ENCODE results near the gene DNAH8. TPM values are rescaled to one million over a fixed set of nuclear protein-coding genes. Genes with fewer than 3 reads are reported as not detected.

Gene DNAH8
- total and polyA plus RNA-seq, 4 donors: 0.01 to 0.37 (median 0.11) TPM

- no peak overlapping the region for H3K9ac ChIP-seq (ENCODE audit: insufficient read depth in 1 of 2, low read length in 2 of 2)
- DNase-seq: peak in 1 of 3 donors; percentile 6
- H3K4me3 ChIP-seq: no peak overlapping the region
- no peak for ATAC-seq (ENCODE audit: insufficient read depth, low FRiP score)
- H3K27me3 ChIP-seq (ENCODE audit: control insufficient read depth in 3 of 3, insufficient read depth in 3 of 3, low read length in 2 of 3): no peaks in the 10 kb centered on the region
- no peak for TF ChIP-seq CTCF (IDR thresholded peaks at IDR 0.05; ENCODE audit: control extremely low read depth, extremely low read depth)
- H3K9me3 ChIP-seq (ENCODE audit: control insufficient read depth in 4 of 4, insufficient read depth in 3 of 4, low read length in 3 of 4): no peaks in the 10 kb centered on the region
- peaks cover 5 to 26% (median 15%) of the 10 kb centered on the region in 4 donors for H3K36me3 ChIP-seq (ENCODE audit: control insufficient read depth in 4 of 4, insufficient read depth in 4 of 4, low read length in 4 of 4)
- no peaks in the 10 kb centered on the region for H3K4me1 ChIP-seq (ENCODE audit: control insufficient read depth in 5 of 5, insufficient read depth in 5 of 5, low read length in 5 of 5)
- no peak overlapping the region for H3K27ac ChIP-seq (ENCODE audit: low read depth in 1 of 2, low read length in 1 of 2)
- 54 to 76% methylated on average over 2 of the region's 2 CpGs for WGBS, 2 donors
These were observed 38.7 kb upstream of the DNAH8 start for GRCh38 chr6:38676236-38676973.

DNA sequence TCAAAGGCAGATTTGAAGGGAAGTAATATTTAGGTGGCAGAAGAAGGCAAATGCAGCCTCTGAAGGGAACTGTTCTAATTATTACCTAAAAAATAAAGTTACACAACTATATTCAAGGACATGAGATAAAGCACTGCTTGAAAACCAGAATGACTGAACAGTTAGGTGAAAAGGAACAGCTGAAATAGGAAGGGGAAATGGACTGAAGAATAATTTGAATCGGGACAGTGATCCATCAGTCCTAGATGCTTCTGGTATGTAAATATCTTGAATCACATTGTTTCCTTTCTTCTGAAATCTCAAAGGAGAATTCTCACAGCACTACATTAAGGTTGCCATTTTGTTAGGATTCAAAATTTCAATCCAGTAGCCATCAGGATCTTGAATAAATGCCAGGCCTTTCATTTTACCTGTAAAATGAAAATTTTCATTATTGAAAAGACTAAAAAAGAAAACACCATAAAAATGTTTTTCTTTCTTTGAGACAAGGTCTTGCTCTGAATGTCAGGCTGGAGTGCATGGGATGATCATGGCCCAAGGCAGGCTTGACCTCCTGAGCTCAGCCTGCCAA, 38.1 kb upstream of the DNAH8 start:
- DNase-seq: no peak
- Histone ChIP-seq H3K9ac (ENCODE audit: insufficient read depth in 1 of 2, low read length in 2 of 2) (no peak overlapping the region), H3K4me1 (ENCODE audit: control insufficient read depth in 5 of 5, insufficient read depth in 5 of 5, low read length in 5 of 5) (no peaks in the 10 kb centered on the region), H3K27me3 (ENCODE audit: control insufficient read depth in 3 of 3, insufficient read depth in 3 of 3, low read length in 2 of 3) (no peaks in the 10 kb centered on the region), H3K4me3 (no peak overlapping the region), H3K36me3 (ENCODE audit: control insufficient read depth in 4 of 4, insufficient read depth in 4 of 4, low read length in 4 of 4) (peaks cover 11 to 31% (median 19%) of the 10 kb centered on the region in 4 donors), H3K27ac (ENCODE audit: low read depth in 1 of 2, low read length in 1 of 2) (no peak overlapping the region), H3K9me3 (ENCODE audit: control insufficient read depth in 4 of 4, insufficient read depth in 3 of 4, low read length in 3 of 4) (no peaks in the 10 kb centered on the region)
- WGBS, 2 donors: 34 to 50% methylated on average over 1 of the region's 1 CpG
- no peak for ATAC-seq (ENCODE audit: insufficient read depth, low FRiP score)
- no peak for TF ChIP-seq CTCF (IDR thresholded peaks at IDR 0.05; ENCODE audit: control extremely low read depth, extremely low read depth)

DNA sequence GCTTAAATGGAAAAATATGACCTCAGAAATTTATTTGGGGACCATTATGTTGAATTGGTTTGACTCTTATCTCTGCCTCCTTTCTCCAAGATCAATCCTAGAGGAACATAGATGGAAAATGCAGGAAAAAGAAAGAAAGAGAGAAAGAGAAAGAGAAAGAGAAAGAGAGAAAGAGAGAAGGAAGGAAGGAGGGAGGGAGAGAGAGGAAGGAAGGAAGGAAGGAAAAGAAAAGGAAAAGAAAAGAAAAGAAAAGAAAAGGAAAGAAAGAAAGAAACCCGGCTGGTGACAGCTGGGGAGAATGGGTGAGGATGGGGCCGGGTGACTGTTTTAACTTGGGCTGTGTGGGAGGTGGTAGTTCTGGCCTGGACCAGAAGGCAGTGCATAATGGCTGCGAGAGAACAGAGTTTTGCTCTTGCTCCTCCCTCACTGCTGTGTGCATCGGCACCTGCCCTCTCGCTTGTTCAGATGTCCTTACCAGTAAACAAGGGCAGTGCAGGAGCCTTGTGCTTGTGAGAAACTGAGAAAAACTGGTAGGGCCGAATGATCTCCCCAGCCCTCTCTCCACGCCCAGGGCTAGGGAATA, 36.8 kb upstream of the DNAH8 start:
- no peaks in the 10 kb centered on the region for H3K27me3 ChIP-seq (ENCODE audit: control insufficient read depth in 3 of 3, insufficient read depth in 3 of 3, low read length in 2 of 3)
- DNase-seq (no peak), ATAC-seq (ENCODE audit: insufficient read depth, low FRiP score) (no peak)
- H3K9ac ChIP-seq (ENCODE audit: insufficient read depth in 1 of 2, low read length in 2 of 2): no peak overlapping the region
- TF ChIP-seq CTCF (IDR thresholded peaks at IDR 0.05; ENCODE audit: control extremely low read depth, extremely low read depth): no peak
- peaks cover 13 to 31% (median 20%) of the 10 kb centered on the region in 4 donors for H3K36me3 ChIP-seq (ENCODE audit: control insufficient read depth in 4 of 4, insufficient read depth in 4 of 4, low read length in 4 of 4)
- no peaks in the 10 kb centered on the region for H3K4me1 ChIP-seq (ENCODE audit: control insufficient read depth in 5 of 5, insufficient read depth in 5 of 5, low read length in 5 of 5)
- H3K4me3 ChIP-seq: no peak overlapping the region
- WGBS, 2 donors: 90% methylated on average over 7 of the region's 7 CpGs
- no peaks in the 10 kb centered on the region for H3K9me3 ChIP-seq (ENCODE audit: control insufficient read depth in 4 of 4, insufficient read depth in 3 of 4, low read length in 3 of 4)
- H3K27ac ChIP-seq (ENCODE audit: low read depth in 1 of 2, low read length in 1 of 2): no peak overlapping the region
